GM12878 (cell line): ENCODE results near the gene GALC. TPM values are rescaled to one million over a fixed set of nuclear protein-coding genes. Genes with fewer than 3 reads are reported as not detected.

ENCODE experiments used
- ATAC-seq: fragments of 200-7000 bp; cut with Tn5 transposase; 3 replicates; pipeline ENCODE4 v1.9.1; 2020; ENCODE audit warnings: mild to moderate bottlenecking, moderate library complexity
- BruUV-seq: library from RNA; stranded (reverse); fragments of 400-500 nt; replicated peaks from 2 replicates; lab custom pipeline; 2021; lab: Mats Ljungman, UMichigan
- CTCF ChIA-PET: fragments of 300-600 bp; sonication (Branson Sonifier 250); formaldehyde crosslinking; extraction: SDS; loops from one replicate; lab custom pipeline; 2021; ENCODE audit warnings: inconsistent platforms; lab: Yijun Ruan, JAX
- POLR2A ChIA-PET: fragments of 350-600 bp; formaldehyde crosslinking; extraction: SDS; loops from one replicate; lab custom pipeline; 2021; ENCODE audit warnings: inconsistent platforms; lab: Charles Lee
- RAD21 ChIA-PET: fragments of 300-600 bp; sonication (Branson Sonifier 250); formaldehyde crosslinking; loops from one replicate; lab custom pipeline; 2023; ENCODE audit warnings: antibody characterized with exemption; ENCODE audit not compliant: unreplicated experiment; lab: Charles Lee
- SMC1A ChIA-PET: fragments of 300-600 bp; sonication (Branson Sonifier 250); formaldehyde crosslinking; loops from one replicate; lab custom pipeline; 2023; ENCODE audit not compliant: unreplicated experiment, uncharacterized antibody; lab: Charles Lee
- DNase-seq: peaks from one replicate; pipeline ENCODE4 v3.0.0-alpha.2; 2011; ENCODE audit warnings: low read depth, low spot score
- FAIRE-seq: peaks from 3 replicates; lab custom pipeline; 2011; peaks lifted over from hg19 to GRCh38; lab: Jason Lieb, UNC
- H2AFZ ChIP-seq: 2 replicates; pipeline ENCODE4 v1.6.0; 2011; ENCODE audit warnings: low read depth, low read length, control low read depth; ENCODE audit not compliant: control insufficient read depth
- H3K27ac ChIP-seq: 2 replicates; pipeline ENCODE4 v1.5.1; 2011; ENCODE audit warnings: control low read depth; ENCODE audit not compliant: control insufficient read depth, insufficient read depth
- H3K27me3 ChIP-seq, 2 experiments: replicated peaks in 1 of 2; 2 replicates each; pipeline versions ENCODE4 v1.6.0 to v1.6.1; 2011; ENCODE audit warnings: low read length in 1 of 2; ENCODE audit not compliant: control insufficient read depth in 2 of 2, insufficient read depth in 2 of 2
- H3K36me3 ChIP-seq, 2 experiments: 2 replicates each; pipeline ENCODE4 v1.5.1; 2011; ENCODE audit warnings: low read length in 1 of 2; ENCODE audit not compliant: control insufficient read depth in 2 of 2, insufficient read depth in 2 of 2
- H3K4me1 ChIP-seq: 2 replicates; pipeline ENCODE4 v1.6.1; 2011; ENCODE audit warnings: mild to moderate bottlenecking, low read length, moderate library complexity, mixed read lengths; ENCODE audit not compliant: control insufficient read depth, insufficient read depth
- H3K4me2 ChIP-seq: 2 replicates; pipeline ENCODE4 v1.6.0; 2011; ENCODE audit warnings: control low read depth; ENCODE audit not compliant: control insufficient read depth, insufficient read depth
- H3K4me3 ChIP-seq: fragments of 200-600 bp; sonication (generic); 2 replicates; pipeline ENCODE4 v1.5.1; 2016
- H3K79me2 ChIP-seq: 2 replicates; pipeline ENCODE4 v1.6.0; 2011; ENCODE audit warnings: low read length; ENCODE audit not compliant: control insufficient read depth, insufficient read depth
- H3K9ac ChIP-seq: 2 replicates; pipeline ENCODE4 v1.8.0; 2011; ENCODE audit warnings: low read length, control low read depth, mixed read lengths; ENCODE audit not compliant: control insufficient read depth, insufficient read depth
- H3K9me3 ChIP-seq: replicated peaks from 3 replicates; pipeline ENCODE4 v1.5.1; 2011; ENCODE audit warnings: mild to moderate bottlenecking, low read length; ENCODE audit not compliant: control insufficient read depth, insufficient read depth
- H4K20me1 ChIP-seq: 2 replicates; pipeline ENCODE4 v1.6.0; 2011; ENCODE audit not compliant: control insufficient read depth, insufficient read depth
- ATF7 ChIP-seq: fragments of 450-650 bp; IDR thresholded peaks from 2 replicates; pipeline ENCODE4 v1.6.1; 2016; ENCODE audit warnings: low read depth, mild to moderate bottlenecking
- PML ChIP-seq: IDR thresholded peaks from 2 replicates; pipeline ENCODE4 v1.6.1; 2012; ENCODE audit warnings: low read length, inconsistent platforms
- ZNF217 ChIP-seq: fragments of 450-650 bp; IDR thresholded peaks from 2 replicates; pipeline ENCODE4 v1.6.1; 2017; ENCODE audit warnings: antibody characterized with exemption, mild to moderate bottlenecking
- WGBS: methylation state at CpG from one replicate; pipeline ENCODE4 v1.1.6; 2016; ENCODE audit warnings: low lambda C conversion rate; ENCODE audit not compliant: insufficient replicate concordance, insufficient coverage; ENCODE audit errors: missing lambda C conversion rate; 5-methylcytosine and 5-hydroxymethylcytosine counted together
- in situ Hi-C: fragments of 300-500 bp; cut with MboI; formaldehyde crosslinking; loops from 9 replicates; pipeline ENCODE4 v1.14.3; 2018; ENCODE audit warnings: mixed read lengths
- intact Hi-C: fragments of 100-400 bp; cut with micrococcal nuclease; formaldehyde crosslinking; loops from one replicate; pipeline ENCODE4 v1.14.2; 2022; ENCODE audit not compliant: unreplicated experiment
- polyA plus RNA-seq, 11 experiments: library from polyadenylated mRNA; depleted of rRNA in 4 of 11; unstranded in 6 of 11; stranded (reverse) in 5 of 11; fragments of >200 nt; fragmentation: Nextera tagmentation in 4 of 11; fragmentation: Illumina TruSeq in 1 of 11; extraction: Ambion mirVana in 4 of 11; extraction: Trizol in 1 of 11; gene quantifications; 1 replicate in 1 of 11; 2 replicates in 10 of 11; pipeline versions ENCODE4 v1.2.1 to v1.2.3, GENCODE V29; 2011 to 2016; ENCODE audit warnings: inconsistent platforms in 2 of 11, missing spikeins in 2 of 11, low read depth in 1 of 11
- total RNA-seq, 4 experiments: library from RNA; depleted of rRNA in 3 of 4; stranded (reverse); fragments of >200 nt in 3 of 4; fragmentation: Illumina TruSeq in 1 of 4; extraction: Trizol in 1 of 4; gene quantifications; 2 replicates each; pipeline versions ENCODE4 v1.2.1 to v1.2.3, GENCODE V29; 2013 to 2021
- TF ChIP-seq, protein P1 (sequence below): fragments of 150-350 bp; IDR thresholded peaks from 2 replicates; pipeline ENCODE4 v1.6.1; 2016; ENCODE audit warnings: low read depth, low read length

GALC gene
- total and polyA plus RNA-seq, 10 of the 15 experiments (the other 5 are each of a cell fraction or from before 2014, with no cell fraction given) = 1.3 to 14.0 (median 4.5) TPM

- ChIA-PET RAD21 (interaction anchor here (0.7 to 1.6 kb wide), 2 partner anchors 15 to 35 kb away, joined by 3 to 13 read pairs; partner anchors contain the start of gene GALC), CTCF (interaction anchor here (0.8 to 2.2 kb wide), 7 partner anchors 14 to 179 kb away, joined by 3 to 12 read pairs (median 5); partner anchors contain the start of gene GALC), SMC1A (interaction anchor here (1.3 to 9.7 kb wide), 3 partner anchors 8 to 64 kb away, joined by 5 to 158 read pairs (median 8); partner anchors contain the start of gene GALC), POLR2A (interaction anchor here (10.0 kb wide), 1 partner anchor 16 kb away, joined by 122 read pairs; the partner anchor contains the start of gene GALC)
- ATAC-seq = no peak
- DNase-seq = no peak
- Histone ChIP-seq H3K4me3 (no peak overlapping the region), H3K9me3 (no peaks in the 10 kb centered on the region), H3K27ac (no peak overlapping the region), H3K9ac (no peak overlapping the region), H3K79me2 (peaks cover 45% of the 10 kb centered on the region), H3K36me3 (no peaks in the 10 kb centered on the region; a peak in 1 of 4 replicates), H3K27me3 (no peaks in the 10 kb centered on the region), H3K4me1 (peaks cover 3% of the 10 kb centered on the region), H4K20me1 (no peaks in the 10 kb centered on the region), H3K4me2 (no peak overlapping the region), H2AFZ (no peak overlapping the region)
- FAIRE-seq = no peak
- in situ Hi-C loops = no loop called here
- 96% methylated on average over 1 of the region's 1 CpG for WGBS
- BruUV-seq = no TSS peak
- TF ChIP-seq ZNF217 (no peak), PML (no peak), ATF7 (peak; percentile 76)
- TF ChIP-seq, protein P1, sequence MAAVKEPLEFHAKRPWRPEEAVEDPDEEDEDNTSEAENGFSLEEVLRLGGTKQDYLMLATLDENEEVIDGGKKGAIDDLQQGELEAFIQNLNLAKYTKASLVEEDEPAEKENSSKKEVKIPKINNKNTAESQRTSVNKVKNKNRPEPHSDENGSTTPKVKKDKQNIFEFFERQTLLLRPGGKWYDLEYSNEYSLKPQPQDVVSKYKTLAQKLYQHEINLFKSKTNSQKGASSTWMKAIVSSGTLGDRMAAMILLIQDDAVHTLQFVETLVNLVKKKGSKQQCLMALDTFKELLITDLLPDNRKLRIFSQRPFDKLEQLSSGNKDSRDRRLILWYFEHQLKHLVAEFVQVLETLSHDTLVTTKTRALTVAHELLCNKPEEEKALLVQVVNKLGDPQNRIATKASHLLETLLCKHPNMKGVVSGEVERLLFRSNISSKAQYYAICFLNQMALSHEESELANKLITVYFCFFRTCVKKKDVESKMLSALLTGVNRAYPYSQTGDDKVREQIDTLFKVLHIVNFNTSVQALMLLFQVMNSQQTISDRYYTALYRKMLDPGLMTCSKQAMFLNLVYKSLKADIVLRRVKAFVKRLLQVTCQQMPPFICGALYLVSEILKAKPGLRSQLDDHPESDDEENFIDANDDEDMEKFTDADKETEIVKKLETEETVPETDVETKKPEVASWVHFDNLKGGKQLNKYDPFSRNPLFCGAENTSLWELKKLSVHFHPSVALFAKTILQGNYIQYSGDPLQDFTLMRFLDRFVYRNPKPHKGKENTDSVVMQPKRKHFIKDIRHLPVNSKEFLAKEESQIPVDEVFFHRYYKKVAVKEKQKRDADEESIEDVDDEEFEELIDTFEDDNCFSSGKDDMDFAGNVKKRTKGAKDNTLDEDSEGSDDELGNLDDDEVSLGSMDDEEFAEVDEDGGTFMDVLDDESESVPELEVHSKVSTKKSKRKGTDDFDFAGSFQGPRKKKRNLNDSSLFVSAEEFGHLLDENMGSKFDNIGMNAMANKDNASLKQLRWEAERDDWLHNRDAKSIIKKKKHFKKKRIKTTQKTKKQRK = no peak
- intact Hi-C loops = loop anchor here (2.0 kb wide), 1 partner anchor 65 kb away; no protein-coding TSS in a partner anchor
Measured at GRCh38 chr14:88009486-88009885, 16.5 kb upstream of the GALC start.
